ENCODE results near the gene FBXO41. TPM values are rescaled to one million over a fixed set of nuclear protein-coding genes. Genes with fewer than 3 reads are reported as not detected.

The FBXO41 gene, protein sequence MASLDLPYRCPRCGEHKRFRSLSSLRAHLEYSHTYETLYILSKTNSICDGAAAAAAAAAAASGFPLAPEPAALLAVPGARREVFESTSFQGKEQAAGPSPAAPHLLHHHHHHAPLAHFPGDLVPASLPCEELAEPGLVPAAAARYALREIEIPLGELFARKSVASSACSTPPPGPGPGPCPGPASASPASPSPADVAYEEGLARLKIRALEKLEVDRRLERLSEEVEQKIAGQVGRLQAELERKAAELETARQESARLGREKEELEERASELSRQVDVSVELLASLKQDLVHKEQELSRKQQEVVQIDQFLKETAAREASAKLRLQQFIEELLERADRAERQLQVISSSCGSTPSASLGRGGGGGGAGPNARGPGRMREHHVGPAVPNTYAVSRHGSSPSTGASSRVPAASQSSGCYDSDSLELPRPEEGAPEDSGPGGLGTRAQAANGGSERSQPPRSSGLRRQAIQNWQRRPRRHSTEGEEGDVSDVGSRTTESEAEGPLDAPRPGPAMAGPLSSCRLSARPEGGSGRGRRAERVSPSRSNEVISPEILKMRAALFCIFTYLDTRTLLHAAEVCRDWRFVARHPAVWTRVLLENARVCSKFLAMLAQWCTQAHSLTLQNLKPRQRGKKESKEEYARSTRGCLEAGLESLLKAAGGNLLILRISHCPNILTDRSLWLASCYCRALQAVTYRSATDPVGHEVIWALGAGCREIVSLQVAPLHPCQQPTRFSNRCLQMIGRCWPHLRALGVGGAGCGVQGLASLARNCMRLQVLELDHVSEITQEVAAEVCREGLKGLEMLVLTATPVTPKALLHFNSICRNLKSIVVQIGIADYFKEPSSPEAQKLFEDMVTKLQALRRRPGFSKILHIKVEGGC
- 1 to 10 TPM; 1.1 to 2.7 (median 1.8) TPM for polyA plus RNA-seq (ENCODE audit: insufficient read length in 4 of 4)

DNA sequence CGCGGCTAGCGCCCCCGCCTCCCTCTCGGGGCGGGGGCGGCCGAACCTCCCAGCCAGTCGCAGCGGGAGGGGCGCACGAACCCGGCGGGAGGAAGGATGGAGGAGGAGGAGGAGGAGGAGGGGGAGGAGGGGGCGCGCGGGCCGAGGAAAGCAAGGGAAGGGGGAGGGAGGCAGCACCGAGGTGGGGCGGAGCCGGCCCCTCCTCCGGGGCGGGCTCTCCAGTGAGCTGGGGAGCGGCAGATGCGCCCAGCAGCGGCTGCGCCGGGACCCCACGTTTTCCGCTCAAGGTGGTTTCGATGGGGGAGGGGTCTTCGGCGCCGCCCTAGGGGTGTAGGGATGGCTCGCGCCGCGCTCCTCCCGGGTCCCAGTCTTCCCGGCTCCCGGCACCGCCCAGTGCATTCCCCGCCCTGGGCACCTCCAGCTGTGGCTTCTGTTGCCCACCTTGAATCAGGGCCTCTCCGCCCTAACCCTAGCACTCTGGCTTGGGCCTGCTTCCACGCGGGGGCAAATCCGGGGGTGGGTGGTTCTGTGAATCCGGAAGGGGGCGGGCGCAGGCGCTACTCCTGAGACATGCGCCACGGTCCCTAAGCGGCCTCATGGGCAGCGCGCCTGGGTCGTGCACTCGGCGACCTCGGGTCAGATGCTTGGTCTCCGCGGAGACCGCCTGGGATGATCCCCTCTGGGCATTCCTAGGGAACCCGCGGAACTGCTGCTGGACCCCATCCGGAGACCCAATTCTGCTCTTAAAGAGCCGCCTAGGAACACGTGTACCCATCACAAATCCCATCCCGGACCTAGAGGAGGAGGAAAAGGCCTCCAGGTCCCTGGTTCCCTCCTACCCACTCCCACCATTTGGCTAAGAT is at the start of gene FBXO41:
TSS of gene FBXO41 (minus strand) at position 183 of the 863 bp plus-strand sequence. CDS start 14,848 bp downstream, outside the sequence.
- DNase-seq (ENCODE audit: low read depth in 4 of 4, low spot score in 3 of 4): no peak

DNA sequence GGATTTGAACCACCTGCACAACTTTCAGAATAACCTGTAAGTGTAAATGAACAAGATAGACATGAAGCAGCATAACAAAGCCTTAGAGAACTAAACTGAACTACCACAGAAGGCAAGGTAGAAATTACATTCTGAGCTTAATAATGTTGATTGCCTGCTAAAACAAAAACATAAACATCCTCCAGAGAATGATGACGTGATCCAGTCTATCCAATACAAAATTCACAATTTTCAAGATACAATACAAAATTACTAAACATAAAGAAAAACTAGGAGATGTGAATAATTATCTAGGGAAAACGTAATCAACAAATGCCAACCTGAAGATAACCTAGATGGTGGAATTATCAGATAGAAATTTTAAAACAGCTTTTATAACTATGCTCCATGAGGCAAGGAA is 49.8 kb upstream of the FBXO41 start:
- DNase-seq (ENCODE audit: low read depth in 4 of 4, low spot score in 3 of 4): no peak

DNA sequence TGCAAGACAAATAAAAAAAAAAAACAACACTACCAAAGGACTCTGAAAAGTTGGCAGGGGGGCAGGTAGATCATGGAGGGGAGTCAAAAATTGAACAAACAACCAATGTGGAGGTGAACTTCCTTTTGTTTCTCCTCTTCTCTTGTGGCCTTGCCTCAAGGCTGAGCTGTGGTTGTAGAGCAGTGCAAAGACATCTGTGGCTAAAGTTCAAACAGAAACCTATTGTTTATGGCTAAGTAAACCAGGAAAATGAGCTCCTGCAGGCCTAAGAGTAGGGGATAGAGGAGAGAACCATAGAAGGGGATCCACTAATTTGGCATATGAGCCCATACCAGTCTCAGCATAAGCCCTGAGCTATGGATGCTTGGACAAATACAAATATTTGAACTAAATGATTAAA is 49.3 kb upstream of the FBXO41 start:
- no peak for DNase-seq (ENCODE audit: low read depth in 4 of 4, low spot score in 3 of 4)

DNA sequence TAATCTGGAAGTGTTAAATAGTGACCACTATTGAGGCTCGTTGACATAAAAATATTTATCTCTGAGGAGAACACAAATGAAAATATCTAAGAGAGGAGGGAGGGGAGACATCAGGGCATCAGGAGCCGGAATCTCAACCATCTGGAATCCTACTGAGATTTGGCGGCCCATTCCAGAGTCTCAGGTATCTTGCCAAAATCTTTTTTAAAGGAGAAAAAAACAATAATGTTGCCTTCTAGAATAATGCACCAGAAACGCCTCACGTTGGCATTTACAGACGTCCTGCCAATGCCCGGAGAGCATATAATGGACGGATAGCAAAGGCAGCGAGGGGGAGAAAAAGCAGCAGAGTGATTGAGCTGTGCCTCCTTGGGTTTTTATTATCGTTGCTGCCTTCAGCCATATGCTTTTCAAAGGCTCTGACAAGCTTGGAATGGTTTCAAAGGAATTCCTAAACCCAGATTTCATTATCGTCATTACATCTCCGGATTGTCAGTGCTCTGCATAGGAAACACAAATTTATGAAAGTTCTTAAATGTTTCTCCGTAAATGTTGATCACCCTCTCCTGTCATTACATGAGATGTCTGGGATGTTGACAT is 39.9 kb upstream of the FBXO41 start:
- DNase-seq (ENCODE audit: low read depth in 4 of 4, low spot score in 3 of 4): no peak

DNA sequence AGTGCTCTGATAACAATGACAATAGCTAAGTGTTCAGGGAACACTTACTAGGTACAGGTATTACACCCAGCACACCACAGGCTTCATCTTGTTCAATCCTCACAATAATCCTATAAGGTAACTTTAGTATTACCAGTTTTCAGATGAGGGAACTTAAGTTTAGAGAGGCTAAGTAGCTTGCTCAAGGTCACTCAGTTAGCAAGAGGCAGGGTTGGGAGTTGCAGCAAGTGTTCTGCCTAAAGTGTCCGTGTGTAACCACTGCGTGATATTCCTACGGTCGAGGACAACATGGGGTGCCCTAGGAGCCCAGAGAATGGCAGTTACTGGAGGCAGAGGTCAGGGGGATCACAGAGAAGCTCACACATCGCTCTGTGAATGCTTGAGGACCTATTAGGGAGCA is 39.3 kb upstream of the FBXO41 start:
- DNase-seq (ENCODE audit: low read depth in 4 of 4, low spot score in 3 of 4): no peak

DNA sequence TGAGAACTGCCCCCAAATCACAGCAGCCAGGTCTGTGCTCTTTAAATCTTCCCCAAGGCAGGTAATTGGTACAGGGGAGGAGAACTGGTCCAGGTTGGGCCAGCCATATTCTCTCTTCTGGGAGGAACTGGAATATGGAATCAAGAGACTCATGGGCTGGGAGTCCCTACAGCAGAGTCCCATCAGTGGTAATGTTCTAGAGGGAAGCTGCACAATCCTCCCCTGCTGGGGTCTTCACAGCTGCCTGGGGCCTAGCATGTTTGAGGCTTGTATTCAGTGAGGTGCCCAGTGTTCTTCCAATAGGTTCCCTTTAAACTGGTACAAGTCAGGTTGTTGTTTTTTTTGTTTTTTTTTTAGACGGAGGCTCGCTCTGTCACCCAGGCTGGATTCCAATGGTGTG is 30.2 kb upstream of the FBXO41 start:
- no peak for DNase-seq (ENCODE audit: low read depth in 4 of 4, low spot score in 3 of 4)

DNA sequence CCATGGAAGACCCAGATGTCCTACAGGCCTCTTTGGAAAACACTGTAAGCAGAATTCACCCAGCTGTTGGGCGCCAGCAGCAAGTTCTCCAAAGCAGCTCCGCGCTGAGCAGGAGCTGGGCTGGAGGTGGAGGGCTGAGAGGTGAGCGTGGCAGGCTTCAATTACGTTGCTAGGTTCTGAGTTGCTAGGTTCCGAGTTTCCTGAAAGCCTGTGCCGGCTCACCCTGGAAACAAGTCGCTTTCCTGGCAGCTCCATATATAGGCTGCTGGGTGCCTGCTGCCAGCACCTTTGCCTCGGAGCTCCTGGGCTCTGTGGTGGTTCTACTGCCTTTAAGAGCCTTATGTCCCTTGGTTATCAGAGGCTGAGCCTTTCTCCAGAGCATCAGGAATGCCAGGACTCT is 23.4 kb upstream of the FBXO41 start:
- no peak for DNase-seq (ENCODE audit: low read depth in 4 of 4, low spot score in 3 of 4)

DNA sequence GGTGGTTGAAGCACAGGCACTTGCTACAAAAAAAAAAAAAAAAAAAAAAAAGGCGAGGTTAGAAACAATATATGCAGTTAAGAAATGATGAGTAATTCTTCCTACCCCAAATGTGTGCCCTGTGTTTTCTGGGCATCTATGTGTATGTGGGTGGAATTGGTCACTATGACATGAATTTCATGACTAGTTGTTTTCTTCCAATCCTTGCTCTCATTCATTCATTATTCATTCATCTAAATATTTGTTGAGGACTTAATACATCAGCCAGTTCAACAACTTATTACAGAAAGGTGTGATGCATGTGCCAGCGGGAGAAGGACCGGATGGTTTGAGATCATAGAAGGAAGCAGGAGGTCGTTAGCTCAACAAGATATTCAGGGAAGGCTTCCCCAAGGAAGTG is 17.4 kb upstream of the FBXO41 start:
- DNase-seq (ENCODE audit: low read depth in 4 of 4, low spot score in 3 of 4): no peak

DNA sequence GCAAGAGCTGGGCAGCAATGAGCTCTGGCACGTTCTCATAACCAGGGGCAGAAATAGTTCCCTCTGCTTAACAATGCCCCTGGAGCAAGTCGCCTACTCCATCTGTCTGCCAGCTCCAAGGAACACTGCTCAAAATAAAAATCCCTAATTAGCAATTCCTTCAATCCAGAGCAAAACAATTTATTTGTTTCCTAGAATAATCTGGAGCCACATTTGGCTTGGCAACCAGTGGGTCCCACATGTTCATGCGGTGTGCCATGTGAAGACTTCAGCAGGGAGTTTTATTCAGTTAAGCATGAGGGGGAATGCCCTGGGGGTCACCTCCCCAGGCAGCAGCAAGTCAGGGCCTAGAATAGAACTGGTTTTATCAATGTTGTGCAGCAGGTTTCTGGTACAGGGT is 16.6 kb upstream of the FBXO41 start:
- DNase-seq (ENCODE audit: low read depth in 4 of 4, low spot score in 3 of 4): no peak

DNA sequence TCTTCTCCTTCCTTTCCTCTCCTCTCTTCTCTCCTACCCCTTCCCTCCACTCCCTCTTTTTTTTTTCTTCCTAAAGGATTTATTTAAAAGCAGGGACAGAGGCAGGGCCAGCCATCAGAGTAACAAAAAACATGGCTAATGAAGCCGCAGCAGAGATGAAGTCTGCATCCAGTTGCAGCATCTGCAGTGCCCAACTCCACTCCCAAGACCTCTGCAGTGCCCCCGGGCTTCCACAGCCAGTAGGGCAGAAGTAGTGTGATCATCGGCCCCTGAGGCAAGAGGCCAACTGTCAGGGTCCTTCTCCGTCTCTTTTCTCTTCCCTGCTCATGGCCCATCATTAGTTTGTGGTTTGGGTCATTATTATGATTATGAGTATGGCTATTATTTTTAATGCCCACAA is 13.3 kb upstream of the FBXO41 start:
- DNase-seq (ENCODE audit: low read depth in 4 of 4, low spot score in 3 of 4): no peak

DNA sequence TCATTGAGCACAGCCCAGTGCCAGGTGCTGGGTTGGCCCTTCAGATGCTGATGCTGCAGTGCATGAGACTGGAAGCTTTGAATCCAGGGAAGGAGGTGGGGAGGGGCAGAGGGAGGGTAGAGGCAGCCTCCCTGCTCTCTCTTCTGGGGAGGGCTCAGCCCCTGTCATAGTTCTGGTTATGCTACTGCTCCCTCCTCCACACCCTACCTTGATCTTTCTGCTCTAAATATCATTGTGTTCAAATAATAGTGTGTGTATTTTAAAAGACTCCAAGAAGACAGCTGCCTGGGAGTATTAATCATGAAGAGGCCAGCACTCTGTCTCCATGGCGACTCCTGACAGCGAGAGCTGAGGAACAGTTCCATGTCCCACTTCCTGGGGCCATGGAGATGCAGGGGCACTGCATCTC is 12.9 kb upstream of the FBXO41 start:
- DNase-seq (ENCODE audit: low read depth in 4 of 4, low spot score in 3 of 4): no peak

DNA sequence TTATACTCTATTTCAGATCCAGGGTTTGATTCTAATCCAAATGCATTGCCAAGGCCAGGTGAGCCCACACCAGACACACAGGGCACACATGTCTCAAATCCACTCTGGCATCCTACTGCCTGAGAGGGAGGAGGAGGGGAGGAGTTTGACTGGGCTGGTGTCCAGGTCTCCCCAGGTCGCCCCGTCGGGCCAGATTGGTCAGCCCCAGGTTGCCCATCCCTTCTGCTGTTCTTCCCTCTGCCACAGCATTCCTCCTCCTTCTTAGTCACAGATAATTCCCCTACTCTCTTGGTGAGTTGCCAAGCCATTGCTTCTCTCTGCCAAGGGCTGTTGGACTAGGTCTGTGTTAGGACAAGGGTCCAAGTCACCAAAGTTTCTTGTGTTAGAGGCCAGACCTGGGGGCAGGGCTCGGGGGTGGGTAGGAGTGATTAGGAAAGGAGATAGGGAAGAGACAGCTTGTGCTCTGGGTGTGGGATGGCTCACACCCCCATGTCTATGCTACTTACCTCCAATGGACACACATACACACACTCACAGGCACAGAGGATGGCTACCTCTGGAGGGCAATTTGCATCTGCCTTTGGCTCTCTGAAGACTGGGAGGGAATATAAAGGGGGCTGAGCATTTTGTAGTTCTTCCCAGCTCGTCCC is 11.6 kb upstream of the FBXO41 start:
- no peak for DNase-seq (ENCODE audit: low read depth in 4 of 4, low spot score in 3 of 4)

DNA sequence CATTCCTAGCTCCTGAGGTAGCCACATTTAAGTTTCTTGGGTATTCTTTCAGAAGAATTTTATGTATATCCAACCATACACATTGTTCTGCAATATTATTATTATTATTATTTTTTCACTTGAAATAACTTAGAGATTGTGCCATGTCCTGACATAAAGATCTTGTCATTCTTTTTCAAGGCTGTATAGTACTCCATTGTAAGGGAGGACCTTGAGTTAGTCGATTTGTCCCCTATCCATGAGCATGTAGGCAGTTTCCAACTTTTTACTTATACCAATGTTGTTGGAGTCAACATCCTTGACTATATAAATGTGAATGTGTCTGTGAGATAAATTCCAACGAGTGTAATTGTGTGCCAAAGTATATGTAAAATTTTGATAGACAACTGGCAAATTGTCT is 10.0 kb upstream of the FBXO41 start:
- no peak for DNase-seq (ENCODE audit: low read depth in 4 of 4, low spot score in 3 of 4)

DNA sequence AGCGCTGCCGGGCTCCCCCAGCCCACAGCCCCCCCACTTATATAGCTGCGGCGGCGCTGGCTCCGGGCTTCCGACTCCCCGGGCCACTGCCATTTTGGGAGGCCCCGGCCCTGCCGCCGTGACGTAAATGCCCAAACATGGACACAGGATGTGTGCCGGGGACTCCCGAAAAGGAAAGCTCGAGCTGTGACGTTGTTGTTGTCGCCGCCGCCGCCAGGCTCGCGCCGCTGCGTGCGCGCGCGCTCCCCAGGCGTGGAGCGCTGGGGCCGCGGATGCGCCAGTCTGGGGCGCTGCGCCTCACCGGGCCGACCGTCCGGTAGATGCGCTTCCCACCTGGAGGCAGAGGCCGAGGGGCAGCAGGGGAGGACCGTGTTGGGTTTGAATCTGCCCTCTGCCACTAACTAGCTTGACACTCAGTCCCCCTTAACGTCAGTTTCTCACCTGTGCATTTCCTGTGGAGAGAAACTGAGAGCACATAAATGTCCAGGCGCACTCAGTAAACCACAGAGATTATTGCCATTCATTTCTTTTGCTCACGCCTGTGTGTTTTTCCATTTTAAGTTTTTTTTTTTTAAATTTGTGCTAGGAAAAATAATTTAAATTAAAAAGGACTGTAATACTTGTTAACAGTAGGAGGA is 9.4 kb upstream of the FBXO41 start, which contains the start of gene EGR4:
TSS of gene EGR4 (minus strand) at position 15 of the 638 bp plus-strand sequence. CDS start 231 bp downstream, outside the sequence.
- no peak for DNase-seq (ENCODE audit: low read depth in 4 of 4, low spot score in 3 of 4)

DNA sequence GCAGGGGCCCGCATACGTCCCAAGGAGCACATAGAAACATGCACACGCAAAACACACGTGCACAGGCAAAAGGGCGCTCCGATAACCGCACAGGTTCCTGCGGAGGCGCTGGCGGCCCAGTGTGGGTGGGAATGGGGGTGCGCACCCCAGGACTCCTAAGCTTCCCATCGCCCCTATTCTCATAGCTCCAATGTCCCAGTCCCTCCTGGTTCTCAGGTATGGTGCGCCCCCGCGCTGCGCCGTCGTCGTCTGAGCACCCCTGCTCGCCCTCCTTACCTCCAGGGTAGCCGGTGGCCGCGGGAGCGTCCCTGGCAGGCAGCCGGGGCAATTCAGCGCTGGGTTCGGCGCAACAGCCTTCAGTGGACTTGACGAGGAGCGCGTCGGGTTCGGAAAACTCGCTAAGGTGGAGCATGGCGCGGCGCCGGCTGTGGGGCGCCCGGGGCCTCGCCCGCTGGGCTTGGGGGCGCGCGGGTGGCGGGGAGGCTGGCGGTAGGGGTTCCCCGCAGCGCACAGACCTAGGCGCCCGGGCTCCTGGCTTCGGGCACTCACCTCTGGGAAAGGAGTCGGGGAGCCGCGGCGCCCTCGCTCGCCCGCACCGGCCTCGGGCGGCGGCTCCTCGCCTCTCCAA is 8.7 kb upstream of the FBXO41 start:
- DNase-seq (ENCODE audit: low read depth in 4 of 4, low spot score in 3 of 4): no peak

DNA sequence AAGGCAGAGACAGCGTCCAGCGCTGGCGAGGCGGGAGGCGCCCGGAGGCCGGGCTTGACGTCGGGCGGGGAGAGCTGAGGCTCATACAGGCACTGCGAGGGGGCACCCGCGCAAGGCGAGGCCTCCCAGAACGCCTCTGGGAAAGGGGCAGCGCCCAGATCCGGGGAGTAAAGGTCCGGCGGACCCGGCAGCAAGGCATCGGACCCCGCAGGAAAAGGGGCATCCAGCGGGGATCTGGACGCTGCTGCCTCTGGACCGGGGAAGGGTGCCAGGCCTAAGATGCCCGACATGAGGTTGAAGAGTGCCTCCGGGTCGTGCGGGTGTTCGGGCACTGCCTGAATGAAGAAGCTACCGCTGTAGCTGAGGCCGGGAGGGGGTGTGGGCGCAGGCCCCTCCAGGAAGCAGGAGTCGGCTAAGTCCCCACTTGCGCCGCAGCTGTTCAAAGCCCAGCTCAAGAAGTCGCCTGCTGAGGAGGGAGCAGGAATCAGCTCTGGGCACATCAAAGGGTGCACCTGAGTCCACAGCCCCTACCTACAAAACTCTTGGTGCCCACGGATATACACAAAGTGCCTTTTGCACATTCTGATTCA is 8.1 kb upstream of the FBXO41 start:
- no peak for DNase-seq (ENCODE audit: low read depth in 4 of 4, low spot score in 3 of 4)

DNA sequence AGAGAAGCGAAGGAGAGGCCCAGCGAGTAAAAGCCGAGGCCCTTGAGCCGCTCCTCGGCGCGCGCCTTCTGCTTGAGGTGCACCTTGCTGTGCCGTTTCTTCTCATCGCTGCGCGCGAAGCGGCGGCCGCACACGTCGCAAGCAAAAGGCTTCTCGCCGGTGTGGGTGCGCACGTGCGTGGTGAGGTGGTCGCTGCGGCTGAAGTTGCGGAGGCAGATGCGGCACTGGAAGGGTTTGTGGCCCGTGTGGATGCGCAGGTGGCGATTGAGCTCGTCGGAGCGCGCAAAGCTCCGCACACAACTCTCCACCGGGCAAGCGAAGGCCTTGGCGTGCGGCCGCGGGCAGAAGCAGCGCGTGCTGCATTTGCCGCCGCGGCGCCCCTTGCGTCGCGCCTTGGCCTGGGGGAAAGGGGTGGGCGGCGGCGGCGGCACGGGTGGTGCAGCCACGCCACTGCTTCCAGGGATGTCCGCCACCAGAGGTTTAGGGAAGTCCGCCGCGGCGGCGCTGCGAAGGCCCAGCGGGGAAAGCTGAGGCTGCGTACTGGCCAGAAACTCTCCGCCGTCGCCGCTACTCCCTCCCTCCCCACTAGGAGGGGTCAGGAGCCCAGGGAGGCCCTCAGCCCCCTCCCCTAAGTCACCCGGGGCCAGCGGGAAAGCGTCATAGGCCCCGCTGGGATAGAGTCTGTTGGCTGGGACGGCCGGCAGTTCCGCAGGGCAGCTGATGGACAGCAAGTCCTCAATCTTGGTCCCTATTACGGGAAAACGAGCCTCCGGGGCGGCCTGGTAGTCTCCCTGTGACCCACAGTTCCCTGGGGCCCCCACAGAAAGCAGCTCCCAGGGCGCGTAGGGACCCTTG is 7.4 kb upstream of the FBXO41 start:
- DNase-seq (ENCODE audit: low read depth in 4 of 4, low spot score in 3 of 4): no peak

DNA sequence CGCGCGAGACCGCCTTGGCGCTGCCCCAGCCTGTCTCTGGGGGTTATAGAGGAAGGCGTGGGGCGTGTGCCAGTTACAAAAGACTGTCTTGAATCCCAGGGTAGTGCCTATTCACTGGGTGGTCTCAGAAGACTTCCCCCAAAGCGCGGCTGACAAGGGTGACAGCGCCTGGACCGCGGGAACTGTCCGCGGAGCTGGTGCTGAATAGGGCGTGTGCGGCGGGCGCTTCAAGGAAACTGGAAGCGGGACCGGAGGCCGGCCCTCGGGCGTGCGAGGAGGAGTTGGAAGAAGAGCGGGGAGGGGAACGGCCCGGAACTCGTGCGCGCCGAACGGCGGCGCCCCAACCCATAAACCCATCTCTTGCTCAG is 6.8 kb upstream of the FBXO41 start:
- peak in 1 of 4 donors; percentile 57 for DNase-seq (ENCODE audit: low read depth in 4 of 4, low spot score in 3 of 4)

All from left renal pelvis (tissue), 4 donors.